IPS-20b (cell line): ENCODE data around the gene CNTN5.

ENCODE experiments used
- H3K27ac ChIP-seq: one replicate; pipeline ENCODE4 v1.5.1; 2013; ENCODE audit warnings: low read length
- H3K27me3 ChIP-seq: 2 replicates; pipeline ENCODE4 v1.6.1; 2013; ENCODE audit warnings: mild to moderate bottlenecking, low read length, inconsistent platforms; ENCODE audit not compliant: insufficient read depth
- H3K36me3 ChIP-seq: 2 replicates; pipeline ENCODE4 v1.6.1; 2013; ENCODE audit warnings: low read depth, mild to moderate bottlenecking, inconsistent platforms, low read length, moderate library complexity; ENCODE audit not compliant: insufficient read depth
- H3K4me1 ChIP-seq: 2 replicates; pipeline ENCODE4 v1.6.1; 2013; ENCODE audit warnings: mild to moderate bottlenecking, control low read depth, inconsistent platforms, low read length, moderate library complexity; ENCODE audit not compliant: insufficient read depth
- H3K4me3 ChIP-seq: 2 replicates; pipeline ENCODE4 v1.5.1; 2013; ENCODE audit warnings: mild to moderate bottlenecking, low read length, inconsistent platforms
- H3K9ac ChIP-seq: 2 replicates; pipeline ENCODE4 v1.6.1; 2013; ENCODE audit warnings: low read depth, mild to moderate bottlenecking, inconsistent platforms, low read length, moderate library complexity
- H3K9me3 ChIP-seq: 2 replicates; pipeline ENCODE4 v1.6.1; 2013; ENCODE audit warnings: mild to moderate bottlenecking, low read depth, low read length, inconsistent platforms; ENCODE audit not compliant: insufficient read depth

Gene CNTN5

DNA sequence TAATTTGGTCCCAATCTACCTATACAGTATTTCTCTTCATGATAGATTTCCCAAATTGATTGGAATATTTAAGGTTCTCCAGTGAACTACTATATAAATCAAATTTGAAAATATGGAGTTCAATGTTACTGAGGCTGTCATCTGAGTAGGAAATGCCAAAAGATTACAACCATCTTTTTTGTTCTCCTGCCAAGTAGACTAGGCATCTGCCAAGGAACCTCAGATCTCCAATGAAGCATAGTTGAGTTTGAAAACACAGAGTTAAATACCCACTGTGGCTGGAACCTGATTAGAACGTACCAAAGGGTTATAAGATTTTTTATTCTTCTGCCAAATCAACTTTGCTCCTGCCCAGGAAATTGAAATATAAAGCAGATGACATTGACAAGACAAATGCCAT is 330.9 kb downstream of the CNTN5 start:
- Histone ChIP-seq H3K27ac (no peak overlapping the region), H3K9ac (no peak overlapping the region), H3K4me1 (no peaks in the 10 kb centered on the region), H3K4me3 (no peak overlapping the region), H3K27me3 (no peaks in the 10 kb centered on the region), H3K36me3 (no peaks in the 10 kb centered on the region), H3K9me3 (no peaks in the 10 kb centered on the region)

DNA sequence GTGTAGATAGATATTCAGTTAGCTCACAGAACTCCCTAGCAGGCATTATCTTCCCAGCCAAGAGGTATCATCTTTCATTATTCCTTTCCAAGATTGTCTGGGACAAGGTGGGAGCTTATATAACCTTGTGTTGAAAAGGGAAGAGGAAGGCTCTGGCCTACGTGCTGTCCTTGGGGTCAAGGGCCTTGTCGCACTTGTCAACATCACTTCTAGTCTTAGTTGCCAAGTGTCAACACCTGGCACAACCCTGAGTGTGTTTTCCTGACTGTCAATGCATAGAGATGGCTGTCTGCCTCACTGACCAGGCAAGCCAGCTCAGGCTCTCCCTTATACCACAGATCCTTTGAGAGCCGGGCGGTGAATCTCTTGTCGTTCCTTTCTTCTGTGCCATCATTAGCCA is 331.9 kb downstream of the CNTN5 start:
- Histone ChIP-seq H3K9me3 (no peaks in the 10 kb centered on the region), H3K27ac (no peak overlapping the region)

DNA sequence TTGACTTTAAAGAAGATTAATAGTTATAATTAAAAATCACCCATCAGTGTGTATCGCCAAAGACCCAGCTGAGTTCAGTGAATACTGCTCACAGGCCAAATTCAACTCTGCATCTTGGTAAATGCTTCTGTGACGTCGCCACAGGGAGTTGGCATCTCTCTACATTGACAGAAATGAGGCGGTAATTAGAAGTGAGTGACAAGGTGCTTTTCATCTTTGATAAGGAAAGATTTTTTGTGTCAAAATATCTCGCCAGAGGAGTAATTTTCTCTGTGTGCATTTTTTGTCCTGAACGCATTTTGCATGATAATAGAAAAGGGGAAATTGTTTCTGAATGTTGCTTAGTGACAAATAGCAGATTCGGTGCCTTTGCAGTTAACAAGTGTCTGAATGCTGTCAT is 345.8 kb downstream of the CNTN5 start:
- H3K4me3 ChIP-seq, result no peak overlapping the region
- H3K4me1 ChIP-seq, result no peaks in the 10 kb centered on the region; the same call in 1 of the 2 replicates
- H3K27me3 ChIP-seq, result no peaks in the 10 kb centered on the region

More for the DNA sequence above, 331.9 kb downstream of the CNTN5 start:
- Histone ChIP-seq H3K36me3 (no peaks in the 10 kb centered on the region), H3K9ac (no peak overlapping the region), H3K4me3 (no peak overlapping the region), H3K4me1 (no peaks in the 10 kb centered on the region), H3K27me3 (no peaks in the 10 kb centered on the region)

DNA sequence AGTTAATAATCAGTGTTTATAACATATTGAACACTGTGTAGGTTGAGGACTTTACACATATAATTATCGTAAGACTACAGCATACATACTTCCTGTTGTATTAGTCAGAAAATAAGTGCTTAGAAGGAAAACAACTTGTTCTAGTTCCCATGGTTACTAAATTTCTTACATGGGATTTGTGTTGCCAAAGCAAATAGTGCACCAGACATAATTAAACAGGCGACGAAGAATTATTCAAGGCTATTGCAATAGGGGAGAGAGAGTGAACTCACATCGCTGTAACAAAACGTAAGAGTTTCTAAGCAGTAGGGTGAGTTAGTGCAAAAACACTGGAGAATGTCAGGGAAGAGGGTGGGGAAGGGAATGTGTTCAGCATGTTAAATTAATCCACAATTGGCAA is 347.8 kb downstream of the CNTN5 start:
- H3K27ac ChIP-seq, result no peak overlapping the region
- H3K36me3 ChIP-seq, result no peaks in the 10 kb centered on the region
- H3K9ac ChIP-seq, result no peak overlapping the region
- no peak overlapping the region for H3K4me3 ChIP-seq
- no peaks in the 10 kb centered on the region for H3K9me3 ChIP-seq
- H3K27me3 ChIP-seq, result no peaks in the 10 kb centered on the region
- H3K4me1 ChIP-seq, result no peaks in the 10 kb centered on the region; the same call in 1 of the 2 replicates

More for the DNA sequence above, 345.8 kb downstream of the CNTN5 start:
- Histone ChIP-seq H3K9me3 (no peaks in the 10 kb centered on the region), H3K27ac (no peak overlapping the region), H3K36me3 (no peaks in the 10 kb centered on the region), H3K9ac (no peak overlapping the region)

DNA sequence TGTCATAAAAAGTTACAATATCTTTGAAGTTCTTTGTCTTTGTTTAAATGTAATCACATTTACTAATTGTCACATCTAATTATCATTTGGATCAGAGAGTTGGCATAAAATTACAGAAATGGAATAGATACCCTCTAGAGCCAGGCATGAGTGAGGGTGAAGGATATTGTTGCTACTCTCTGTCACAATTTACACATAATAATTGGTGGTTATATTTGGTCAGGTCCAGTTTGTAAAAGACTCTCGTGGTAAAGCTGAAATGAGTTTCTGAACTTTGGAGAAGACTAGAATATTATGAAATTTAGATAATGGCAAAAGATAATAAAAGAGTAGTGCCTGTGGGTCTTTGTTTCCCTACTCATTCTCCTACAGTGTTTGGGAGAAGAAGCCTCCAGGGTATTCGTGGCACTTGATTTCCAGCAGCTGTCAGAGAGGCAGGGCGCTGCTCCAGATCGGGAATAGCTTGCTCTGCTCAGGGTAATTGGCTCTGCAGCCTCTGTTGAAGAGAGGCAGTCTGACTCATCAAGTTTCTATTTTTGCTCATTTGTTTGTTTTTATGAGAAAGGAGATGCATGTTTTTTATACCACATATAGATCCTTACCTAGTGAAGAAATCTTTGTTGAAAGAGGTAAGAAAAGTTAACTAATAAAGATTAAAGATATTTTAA is 349.9 kb downstream of the CNTN5 start:
- Histone ChIP-seq H3K36me3 (no peaks in the 10 kb centered on the region), H3K9ac (no peak overlapping the region), H3K27me3 (no peaks in the 10 kb centered on the region), H3K27ac (no peak overlapping the region), H3K9me3 (no peaks in the 10 kb centered on the region), H3K4me3 (no peak overlapping the region), H3K4me1 (no peaks in the 10 kb centered on the region; the same call in 1 of the 2 replicates)

DNA sequence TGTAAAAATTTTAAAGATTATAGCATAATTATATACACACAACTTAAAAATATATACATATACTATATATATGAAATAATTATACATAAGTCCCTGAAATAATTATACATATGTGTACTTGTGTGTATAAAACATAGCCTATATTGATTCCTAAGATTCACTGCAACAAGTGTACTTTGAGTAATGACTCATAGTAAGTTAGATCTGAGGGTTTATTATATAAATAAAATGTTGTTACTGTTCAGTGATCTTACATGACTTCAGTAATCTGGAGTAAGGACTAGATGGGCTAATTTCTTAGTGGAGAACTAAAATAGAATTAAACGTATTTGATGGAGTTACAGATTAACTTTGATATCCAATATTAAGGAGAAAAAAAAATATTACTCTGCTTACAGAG is 350.5 kb downstream of the CNTN5 start:
- no peak overlapping the region for H3K4me3 ChIP-seq
- H3K9ac ChIP-seq, result no peak overlapping the region
- no peaks in the 10 kb centered on the region for H3K36me3 ChIP-seq
- no peaks in the 10 kb centered on the region; the same call in 1 of the 2 replicates for H3K4me1 ChIP-seq
- H3K9me3 ChIP-seq, result no peaks in the 10 kb centered on the region
- H3K27me3 ChIP-seq, result no peaks in the 10 kb centered on the region
- H3K27ac ChIP-seq, result no peak overlapping the region

DNA sequence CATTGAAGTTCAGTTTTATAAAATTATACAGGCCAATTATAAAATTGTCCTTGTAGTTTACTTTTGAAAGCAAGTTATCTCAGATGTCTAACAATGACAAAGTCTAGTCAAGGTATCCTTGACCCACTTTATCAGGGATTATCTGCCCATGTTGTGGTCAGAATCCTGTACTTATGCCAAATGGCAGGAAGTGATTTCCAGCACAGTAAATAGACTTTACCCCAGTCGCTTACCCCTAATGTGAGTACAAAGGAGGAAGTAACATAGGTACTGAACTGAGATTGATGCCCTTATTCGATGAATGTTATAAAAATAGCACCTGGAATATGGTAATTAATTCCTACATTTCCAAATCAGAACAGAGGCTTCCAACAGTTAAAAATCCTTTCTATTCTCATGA is 355.7 kb downstream of the CNTN5 start:
- Histone ChIP-seq H3K27me3 (no peaks in the 10 kb centered on the region), H3K4me1 (no peaks in the 10 kb centered on the region), H3K36me3 (no peaks in the 10 kb centered on the region), H3K4me3 (no peak overlapping the region), H3K9ac (no peak overlapping the region), H3K9me3 (no peaks in the 10 kb centered on the region), H3K27ac (no peak overlapping the region)

DNA sequence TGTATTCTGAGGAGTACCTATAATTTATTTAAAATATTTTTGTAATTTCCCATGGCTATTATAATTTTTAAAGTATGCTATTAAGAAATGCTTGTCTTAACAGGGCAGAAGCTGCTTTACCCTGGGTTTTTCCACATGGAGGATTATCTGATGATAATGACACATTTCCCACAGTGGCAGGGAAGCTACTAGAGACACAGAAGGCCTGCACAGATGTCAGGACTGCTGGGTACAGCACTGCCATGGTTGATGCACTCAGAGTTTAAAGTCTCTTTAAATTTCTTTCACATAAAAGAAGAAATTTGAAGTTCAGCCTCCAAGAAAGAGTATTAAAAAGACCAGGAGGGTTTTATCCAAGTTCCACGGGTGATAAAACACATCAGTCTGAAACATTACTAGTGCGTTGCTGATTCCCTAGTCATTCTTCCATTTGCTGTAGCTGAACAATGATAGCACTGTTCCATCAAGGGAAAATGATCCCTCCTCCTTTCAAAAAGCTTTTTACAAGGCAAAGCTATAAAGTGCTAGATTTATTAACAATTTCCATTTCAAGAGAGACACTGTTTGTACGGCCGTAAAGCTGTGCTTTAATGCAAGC is 363.0 kb downstream of the CNTN5 start:
- Histone ChIP-seq H3K4me3 (no peak overlapping the region), H3K9me3 (no peaks in the 10 kb centered on the region), H3K27me3 (no peaks in the 10 kb centered on the region), H3K9ac (no peak overlapping the region), H3K4me1 (no peaks in the 10 kb centered on the region), H3K27ac (no peak overlapping the region), H3K36me3 (no peaks in the 10 kb centered on the region)

DNA sequence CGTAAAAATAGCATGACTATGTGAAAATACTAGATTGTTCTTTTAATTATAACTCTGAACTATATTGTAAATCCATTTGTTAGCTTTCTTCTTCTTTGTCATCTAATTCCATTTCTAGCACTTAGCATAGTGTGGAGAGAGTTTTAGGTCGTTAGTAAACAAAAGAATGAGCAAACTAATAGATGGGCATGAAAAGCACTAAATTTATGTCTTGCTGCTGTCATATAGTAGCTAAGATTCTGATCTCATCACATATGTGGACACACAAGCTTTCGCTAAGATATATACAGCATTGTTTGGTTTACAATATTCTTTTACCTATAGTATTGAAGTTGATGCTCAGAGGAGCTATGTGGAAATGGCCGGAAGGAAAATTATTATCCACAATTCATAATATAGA is 370.5 kb downstream of the CNTN5 start:
- Histone ChIP-seq H3K9me3 (no peaks in the 10 kb centered on the region), H3K36me3 (no peaks in the 10 kb centered on the region), H3K4me3 (no peak overlapping the region), H3K4me1 (no peaks in the 10 kb centered on the region), H3K9ac (no peak overlapping the region), H3K27me3 (no peaks in the 10 kb centered on the region), H3K27ac (no peak overlapping the region)

DNA sequence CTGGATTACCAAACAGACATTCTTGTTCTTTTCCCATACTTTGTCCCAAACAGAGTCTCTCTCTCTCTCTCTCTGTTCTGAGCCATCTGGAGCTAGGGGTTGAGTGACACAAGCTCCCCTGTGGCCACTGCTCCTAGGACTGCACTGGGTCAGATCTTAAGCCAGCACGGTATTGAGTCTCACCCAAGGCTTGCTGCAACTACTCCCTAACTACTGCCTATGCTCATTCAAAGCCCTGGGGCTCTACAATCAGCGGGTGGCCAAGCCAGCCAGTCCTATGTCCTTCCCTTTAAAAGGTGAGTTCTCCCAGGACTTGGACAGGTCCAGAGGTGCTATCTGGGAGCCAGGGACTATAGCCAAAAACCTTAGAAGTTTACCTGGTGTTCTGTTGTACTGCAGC is 385.6 kb downstream of the CNTN5 start:
- H3K9me3 ChIP-seq, result no peaks in the 10 kb centered on the region
- no peaks in the 10 kb centered on the region for H3K27me3 ChIP-seq
- no peak overlapping the region for H3K9ac ChIP-seq
- H3K4me1 ChIP-seq, result no peaks in the 10 kb centered on the region
- no peak overlapping the region for H3K27ac ChIP-seq
- H3K4me3 ChIP-seq, result no peak overlapping the region
- no peaks in the 10 kb centered on the region for H3K36me3 ChIP-seq

DNA sequence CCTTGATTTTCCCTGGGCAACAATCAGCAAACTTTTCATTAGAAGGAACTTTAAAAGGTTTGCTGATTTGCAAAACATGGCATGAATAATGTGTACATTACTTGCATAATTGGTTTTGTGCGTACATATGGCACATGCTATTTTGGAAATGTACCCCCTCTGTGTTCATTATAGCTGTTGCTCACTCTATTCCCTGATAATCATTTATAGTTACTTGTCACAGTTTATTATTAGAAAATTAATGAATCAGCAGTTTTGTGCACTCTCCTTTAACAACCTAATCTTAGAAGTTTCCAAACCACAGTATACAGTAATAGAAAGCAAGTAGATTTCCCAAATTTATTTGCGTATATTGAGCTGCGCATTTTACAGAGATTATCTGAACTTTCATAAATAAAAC is 389.9 kb downstream of the CNTN5 start:
- Histone ChIP-seq H3K27ac (no peak overlapping the region), H3K4me3 (no peak overlapping the region), H3K9me3 (no peaks in the 10 kb centered on the region), H3K4me1 (no peaks in the 10 kb centered on the region), H3K27me3 (no peaks in the 10 kb centered on the region), H3K36me3 (no peaks in the 10 kb centered on the region), H3K9ac (no peak overlapping the region)

DNA sequence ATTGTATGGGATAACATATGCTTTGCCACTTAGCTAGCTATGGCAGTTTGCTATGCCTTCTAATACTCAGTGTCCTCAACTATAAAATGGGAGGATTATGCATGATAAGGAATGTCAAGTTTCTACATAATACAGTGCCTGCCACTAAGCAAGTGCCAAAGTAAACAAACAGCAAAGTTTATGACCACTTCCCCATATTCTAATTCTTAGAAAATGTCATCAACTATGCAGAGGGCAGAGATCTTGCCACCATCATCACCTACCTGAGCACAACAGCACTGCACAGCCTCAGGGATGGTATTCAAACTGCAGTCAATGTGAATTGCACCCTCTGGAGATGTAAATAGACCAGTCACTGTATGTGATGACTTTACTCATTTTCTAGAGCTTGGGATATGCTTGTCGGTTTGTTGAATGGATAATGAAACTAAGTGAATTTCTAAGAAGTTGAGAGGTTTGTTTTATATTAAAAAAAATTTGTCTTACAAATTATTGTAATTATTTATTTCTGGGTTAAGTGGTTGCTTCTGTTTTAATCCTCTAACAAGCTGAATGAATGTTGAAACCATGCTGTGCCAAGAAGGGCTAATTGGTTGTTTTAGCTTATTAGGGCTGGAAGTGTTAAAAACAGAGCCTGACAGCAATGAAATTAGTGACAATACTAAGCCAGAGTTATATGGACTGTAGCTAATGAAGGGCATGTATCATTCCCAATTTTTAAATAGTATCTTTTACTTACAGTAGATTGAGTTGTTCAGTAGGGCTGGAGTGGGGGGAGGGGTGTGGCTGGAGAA is 398.4 kb downstream of the CNTN5 start:
- Histone ChIP-seq H3K36me3 (no peaks in the 10 kb centered on the region), H3K4me1 (peaks cover 61% of the 10 kb centered on the region), H3K9me3 (no peaks in the 10 kb centered on the region), H3K4me3 (0 out of 2 replicates have a peak overlapping the region, but pooled peaks have one; percentile 11), H3K27ac (no peak overlapping the region), H3K27me3 (no peaks in the 10 kb centered on the region), H3K9ac (peak overlapping the region; percentile 24; the same call in 1 of the 2 replicates)
